ENCODE data around the gene SLC35A5. TPM values are rescaled to one million over a fixed set of nuclear protein-coding genes. Genes with fewer than 3 reads are reported as not detected.

The SLC35A5 gene
- total and polyA plus RNA-seq, 8 donors = 4.6 to 67.7 (median 19.6) TPM

DNA sequence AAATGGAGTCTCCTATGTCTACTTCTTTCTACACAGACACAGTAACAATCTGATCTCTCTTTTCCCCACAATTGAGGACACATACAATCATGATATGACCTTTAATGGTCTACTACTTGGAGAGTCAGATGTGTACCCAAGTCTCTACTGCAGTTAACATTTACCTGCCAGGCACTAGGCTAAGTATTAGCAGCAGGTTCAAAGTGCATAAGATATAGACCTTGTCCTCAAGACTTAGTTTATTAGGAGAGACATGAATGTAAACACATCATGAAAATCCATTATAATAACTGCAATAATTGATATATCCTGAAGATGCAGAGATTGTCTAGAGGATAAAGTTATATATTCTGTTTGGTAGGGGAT lies 3.1 kb downstream of the SLC35A5 start:
- Histone ChIP-seq H3K27me3 (no peaks in the 10 kb centered on the region), H3K9me3 (no peaks in the 10 kb centered on the region), H3K4me3 (no peak overlapping the region), H3K36me3 (peaks cover 0 to 47% (median 40%) of the 10 kb centered on the region in 4 donors), H3K27ac (no peak overlapping the region), H3K4me1 (peaks cover 11 to 31% (median 23%) of the 10 kb centered on the region in 4 donors)
- intact Hi-C loops (cut with DNase I; ENCODE audit: low total_unique reads) = no loop called here
- DNase-seq = no peak
- TF ChIP-seq CTCF (IDR thresholded peaks at IDR 0.05) (no peak), POLR2AphosphoS5 (IDR thresholded peaks at IDR 0.05) (no peak), EP300 (IDR thresholded peaks at IDR 0.05) (no peak), POLR2A (IDR thresholded peaks at IDR 0.05) (no peak)

DNA sequence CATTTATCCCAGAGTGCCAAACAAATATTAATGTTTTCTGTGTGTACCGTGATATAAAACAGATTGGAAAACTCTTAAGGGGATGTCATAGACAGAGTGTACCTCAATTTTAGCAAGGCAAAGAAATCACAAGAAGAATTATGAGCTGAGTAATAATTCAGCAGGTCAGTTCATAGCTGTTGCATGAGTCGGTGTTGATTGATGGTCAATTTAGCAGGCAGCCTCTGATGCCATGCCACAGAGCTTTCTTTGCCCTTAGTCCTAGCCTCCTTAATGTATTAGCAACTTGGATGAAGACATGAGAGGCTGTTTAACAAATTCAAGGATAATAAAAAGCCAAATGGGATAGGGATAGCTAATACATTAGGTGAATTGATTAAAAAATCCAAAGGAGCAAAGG lies 6.8 kb downstream of the SLC35A5 start:
- Histone ChIP-seq H3K27ac (no peak overlapping the region), H3K4me1 (peaks cover 0 to 14% (median 4%) of the 10 kb centered on the region in 4 donors), H3K36me3 (peaks cover 8 to 81% (median 73%) of the 10 kb centered on the region in 4 donors), H3K9me3 (no peaks in the 10 kb centered on the region), H3K4me3 (no peak overlapping the region), H3K27me3 (no peaks in the 10 kb centered on the region)
- intact Hi-C loops (cut with DNase I; ENCODE audit: low total_unique reads) = no loop called here
- no peak for TF ChIP-seq POLR2A (IDR thresholded peaks at IDR 0.05)
- no peak for TF ChIP-seq POLR2AphosphoS5 (IDR thresholded peaks at IDR 0.05)
- TF ChIP-seq CTCF (IDR thresholded peaks at IDR 0.05) = no peak
- TF ChIP-seq EP300 (IDR thresholded peaks at IDR 0.05) = no peak
- 86 to 94% (median 93%) methylated on average over 2 of the region's 2 CpGs for WGBS, 5 donors
- DNase-seq = no peak

DNA sequence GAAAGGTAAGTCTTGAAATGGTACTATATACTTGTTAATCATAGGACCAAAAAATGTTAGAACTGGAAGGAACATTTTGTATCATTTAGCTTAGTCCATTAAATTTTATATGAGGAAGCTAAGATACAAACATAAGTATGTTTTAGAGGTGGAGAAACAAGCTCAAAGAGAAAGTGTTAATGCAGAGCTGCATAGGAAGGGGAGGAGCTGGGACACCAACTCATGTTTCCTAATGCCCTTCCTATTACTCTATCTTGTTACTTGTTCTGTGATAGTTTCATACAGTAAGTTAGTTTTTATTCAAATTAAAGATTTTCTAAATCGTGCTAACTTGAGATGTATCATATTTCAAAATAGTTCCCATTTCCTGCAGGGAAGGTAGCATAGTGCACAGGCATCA lies 7.4 kb downstream of the SLC35A5 start:
- Histone ChIP-seq H3K27ac (no peak overlapping the region), H3K4me3 (no peak overlapping the region), H3K27me3 (no peaks in the 10 kb centered on the region), H3K9me3 (no peaks in the 10 kb centered on the region), H3K4me1 (peaks cover 0 to 10% (median under 1%) of the 10 kb centered on the region in 4 donors), H3K36me3 (peaks cover 8 to 87% (median 79%) of the 10 kb centered on the region in 4 donors)
- intact Hi-C loops (cut with DNase I; ENCODE audit: low total_unique reads) = no loop called here
- DNase-seq = no peak
- WGBS, 5 donors = 43 to 66% (median 54%) methylated on average over 1 of the region's 1 CpG
- no peak for TF ChIP-seq EP300 (IDR thresholded peaks at IDR 0.05)
- TF ChIP-seq POLR2A (IDR thresholded peaks at IDR 0.05) = no peak
- TF ChIP-seq CTCF (IDR thresholded peaks at IDR 0.05) = no peak
- no peak for TF ChIP-seq POLR2AphosphoS5 (IDR thresholded peaks at IDR 0.05)

- WGBS, 5 donors = 93 to 100% (median 96%) methylated on average over 1 of the region's 1 CpG
- no peak overlapping the region for H3K27ac ChIP-seq
- intact Hi-C loops (cut with DNase I; ENCODE audit: low total_unique reads) = no loop called here
- no peak for DNase-seq
- H3K4me1 ChIP-seq = peaks cover 0 to 10% (median 0%) of the 10 kb centered on the region in 4 donors
- TF ChIP-seq CTCF (IDR thresholded peaks at IDR 0.05) (no peak), POLR2A (IDR thresholded peaks at IDR 0.05) (no peak), POLR2AphosphoS5 (IDR thresholded peaks at IDR 0.05) (no peak), EP300 (IDR thresholded peaks at IDR 0.05) (no peak)
- peaks cover 8 to 82% (median 80%) of the 10 kb centered on the region in 4 donors for H3K36me3 ChIP-seq
- H3K4me3 ChIP-seq = no peak overlapping the region
- no peaks in the 10 kb centered on the region for H3K27me3 ChIP-seq
- H3K9me3 ChIP-seq = no peaks in the 10 kb centered on the region
Observed at GRCh38 chr3:112572701-112573100, 10.9 kb downstream of the SLC35A5 start.

Data from stomach (tissue), 9 donors.